Measurements from ENCODE around the gene NR3C1.

The NR3C1 gene

GRCh38 chr5:143403593-143404415 lies at the start of gene NR3C1:
Gene NR3C1, minus strand, starts transcription at chr5:143403686. Its CDS starts 2,847 bp downstream, at chr5:143400839.
- peak; percentile 86 for DNase-seq (ENCODE audit: low read depth)

- no peak for DNase-seq (ENCODE audit: low read depth)
Measured at GRCh38 chr5:143449772-143450171, 46.3 kb upstream of the NR3C1 start.

- no peak for DNase-seq (ENCODE audit: low read depth)
Measured at GRCh38 chr5:143448518-143448917, 45.0 kb upstream of the NR3C1 start.

- no peak for DNase-seq (ENCODE audit: low read depth)
Measured at GRCh38 chr5:143447983-143448382, 44.5 kb upstream of the NR3C1 start.

- no peak for DNase-seq (ENCODE audit: low read depth)
Measured at GRCh38 chr5:143446535-143447226, 43.2 kb upstream of the NR3C1 start.

GRCh38 chr5:143445776-143446175 lies 42.3 kb upstream of the NR3C1 start:
- no peak for DNase-seq (ENCODE audit: low read depth)

GRCh38 chr5:143443330-143443729 lies 39.8 kb upstream of the NR3C1 start:
- DNase-seq (ENCODE audit: low read depth): no peak

GRCh38 chr5:143442385-143442784 lies 38.9 kb upstream of the NR3C1 start:
- DNase-seq (ENCODE audit: low read depth): peak; percentile 35

GRCh38 chr5:143440448-143441115 lies 37.1 kb upstream of the NR3C1 start:
- DNase-seq (ENCODE audit: low read depth): no peak

- DNase-seq (ENCODE audit: low read depth): no peak
Measured at GRCh38 chr5:143437666-143438273, 34.3 kb upstream of the NR3C1 start.

GRCh38 chr5:143436871-143437270 lies 33.4 kb upstream of the NR3C1 start:
- DNase-seq (ENCODE audit: low read depth): no peak

GRCh38 chr5:143435210-143435657 lies 31.7 kb upstream of the NR3C1 start:
- DNase-seq (ENCODE audit: low read depth): no peak

- no peak for DNase-seq (ENCODE audit: low read depth)
Measured at GRCh38 chr5:143434261-143435209, 31.0 kb upstream of the NR3C1 start.

- no peak for DNase-seq (ENCODE audit: low read depth)
Measured at GRCh38 chr5:143433670-143434069, 30.2 kb upstream of the NR3C1 start.

GRCh38 chr5:143432658-143433239 lies 29.3 kb upstream of the NR3C1 start:
- DNase-seq (ENCODE audit: low read depth): no peak

- no peak for DNase-seq (ENCODE audit: low read depth)
Measured at GRCh38 chr5:143431789-143432188, 28.3 kb upstream of the NR3C1 start.

- DNase-seq (ENCODE audit: low read depth): no peak
Measured at GRCh38 chr5:143428738-143429420, 25.4 kb upstream of the NR3C1 start.

GRCh38 chr5:143428155-143428554 lies 24.7 kb upstream of the NR3C1 start:
- no peak for DNase-seq (ENCODE audit: low read depth)

- DNase-seq (ENCODE audit: low read depth): no peak
Measured at GRCh38 chr5:143427122-143427735, 23.7 kb upstream of the NR3C1 start.

Data from GM04504 (cell line).